Omental fat pad (tissue), 4 donors: Measurements from ENCODE around the gene MTX3. TPM values are rescaled to one million over a fixed set of nuclear protein-coding genes. Genes with fewer than 3 reads are reported as not detected.

Experiments used
- ATAC-seq: fragments of 150-250 bp; one replicate; pipeline ENCODE4 v1.9.1; 2016; ENCODE audit warnings: mild to moderate bottlenecking, moderate library complexity; ENCODE audit not compliant: low FRiP score
- DNase-seq: peaks from one replicate; pipeline ENCODE4 v3.0.0-alpha.2; 2019; ENCODE audit warnings: low spot score
- total RNA-seq, 4 donors: library from RNA; depleted of rRNA; stranded (reverse); fragments of >200 nt; gene quantifications; one replicate each; pipeline ENCODE4 v1.1.0, GENCODE V29; 2016
- TF ChIP-seq, protein P1 (sequence below), 3 donors: fragments of 450-650 bp; IDR thresholded peaks; one replicate each; pipeline ENCODE4 v1.5.1; 2016 to 2017; ENCODE audit warnings: antibody characterized with exemption in 3 of 3, mild to moderate bottlenecking in 3 of 3, moderate library complexity in 2 of 3

Gene MTX3
- total RNA-seq, 4 donors from 2014 or later = 7.7 to 16.6 (median 9.0) TPM

- DNase-seq = no peak
- TF ChIP-seq, protein P1, sequence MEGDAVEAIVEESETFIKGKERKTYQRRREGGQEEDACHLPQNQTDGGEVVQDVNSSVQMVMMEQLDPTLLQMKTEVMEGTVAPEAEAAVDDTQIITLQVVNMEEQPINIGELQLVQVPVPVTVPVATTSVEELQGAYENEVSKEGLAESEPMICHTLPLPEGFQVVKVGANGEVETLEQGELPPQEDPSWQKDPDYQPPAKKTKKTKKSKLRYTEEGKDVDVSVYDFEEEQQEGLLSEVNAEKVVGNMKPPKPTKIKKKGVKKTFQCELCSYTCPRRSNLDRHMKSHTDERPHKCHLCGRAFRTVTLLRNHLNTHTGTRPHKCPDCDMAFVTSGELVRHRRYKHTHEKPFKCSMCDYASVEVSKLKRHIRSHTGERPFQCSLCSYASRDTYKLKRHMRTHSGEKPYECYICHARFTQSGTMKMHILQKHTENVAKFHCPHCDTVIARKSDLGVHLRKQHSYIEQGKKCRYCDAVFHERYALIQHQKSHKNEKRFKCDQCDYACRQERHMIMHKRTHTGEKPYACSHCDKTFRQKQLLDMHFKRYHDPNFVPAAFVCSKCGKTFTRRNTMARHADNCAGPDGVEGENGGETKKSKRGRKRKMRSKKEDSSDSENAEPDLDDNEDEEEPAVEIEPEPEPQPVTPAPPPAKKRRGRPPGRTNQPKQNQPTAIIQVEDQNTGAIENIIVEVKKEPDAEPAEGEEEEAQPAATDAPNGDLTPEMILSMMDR (IDR thresholded peaks at IDR 0.05) = no peak
- ATAC-seq = no peak
Observed at GRCh38 chr5:79983618-79984017, 7.4 kb downstream of the MTX3 start.

DNA sequence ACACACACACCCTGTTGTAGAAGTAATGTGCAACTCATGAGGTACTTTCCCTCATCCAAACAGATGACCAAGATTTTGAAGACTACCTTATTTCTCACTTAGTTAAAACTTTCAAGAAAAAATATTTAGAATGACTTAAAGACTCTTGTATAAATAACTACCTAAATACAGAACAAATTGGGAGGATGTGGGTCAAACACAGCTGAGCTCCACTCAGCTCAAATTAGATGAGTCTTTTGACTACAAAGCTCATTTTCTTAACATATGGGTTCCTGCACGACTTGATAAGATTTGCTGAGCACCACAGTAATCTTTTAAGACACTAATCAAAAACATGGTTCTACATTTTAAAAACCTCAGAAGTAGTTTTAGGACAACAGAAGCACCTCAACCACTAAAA lies 8.9 kb downstream of the MTX3 start:
- TF ChIP-seq, protein P1 (IDR thresholded peaks at IDR 0.05) = no peak
- DNase-seq (no peak), ATAC-seq (no peak)

DNA sequence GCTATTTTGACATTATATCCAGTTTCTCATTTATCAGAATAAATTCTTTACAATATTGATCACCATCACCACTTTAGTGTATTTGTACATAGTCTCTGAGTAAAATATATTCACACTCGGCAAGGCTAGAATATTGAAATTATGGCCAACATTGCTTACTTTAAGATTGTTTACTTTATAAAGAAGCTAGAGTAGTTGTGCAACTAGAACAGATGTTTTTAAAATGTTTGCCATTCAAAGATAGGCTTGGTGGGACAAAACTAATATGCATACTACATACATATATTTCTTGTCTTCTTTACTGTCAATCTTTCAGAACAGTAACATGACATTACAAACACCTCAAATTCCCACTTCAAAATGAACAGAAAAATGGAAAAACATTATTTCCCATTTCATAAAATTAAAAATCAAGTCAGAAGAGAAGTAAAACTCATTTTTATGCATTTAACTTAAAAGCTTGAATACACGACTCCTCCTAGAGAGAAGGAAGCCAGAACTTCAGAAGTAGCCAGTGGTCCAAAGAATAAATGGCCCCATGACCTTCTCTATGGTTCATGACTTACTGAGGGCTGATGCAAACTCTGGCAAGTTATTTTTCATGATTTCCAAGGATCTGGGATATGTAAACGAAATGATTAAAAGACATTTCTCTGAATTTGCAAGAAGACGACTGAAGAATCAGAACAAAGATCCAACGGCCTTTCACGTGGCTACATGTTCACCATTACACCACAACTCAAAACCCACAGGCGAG lies 14.1 kb downstream of the MTX3 start:
- ATAC-seq (no peak), DNase-seq (no peak)
- TF ChIP-seq, protein P1 (IDR thresholded peaks at IDR 0.05) = no peak

DNA sequence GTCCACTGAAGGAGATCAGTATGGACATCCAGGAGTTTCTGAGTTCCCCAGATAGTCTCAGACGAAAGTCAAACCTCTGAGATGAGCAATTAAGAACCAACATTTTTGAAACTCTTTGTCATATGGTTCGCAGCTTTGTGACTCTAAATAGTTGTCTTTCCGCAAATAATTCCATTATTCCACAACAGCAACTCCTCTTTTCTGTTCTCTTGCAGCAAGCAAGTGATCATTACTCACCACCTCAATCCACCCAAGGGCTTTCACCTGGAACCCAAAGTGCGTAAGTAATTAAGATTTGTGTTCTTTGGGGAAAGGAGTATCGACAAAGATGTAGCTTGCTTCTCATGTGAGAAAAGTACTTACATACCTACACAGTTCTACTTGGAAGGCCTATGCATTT lies 15.6 kb downstream of the MTX3 start:
- no peak for DNase-seq
- no peak for ATAC-seq
- TF ChIP-seq, protein P1 (IDR thresholded peaks at IDR 0.05) = no peak

- ATAC-seq (no peak), DNase-seq (no peak)
- TF ChIP-seq, protein P1 (IDR thresholded peaks at IDR 0.05) = no peak
Observed at GRCh38 chr5:79974886-79975285, 16.2 kb downstream of the MTX3 start.

DNA sequence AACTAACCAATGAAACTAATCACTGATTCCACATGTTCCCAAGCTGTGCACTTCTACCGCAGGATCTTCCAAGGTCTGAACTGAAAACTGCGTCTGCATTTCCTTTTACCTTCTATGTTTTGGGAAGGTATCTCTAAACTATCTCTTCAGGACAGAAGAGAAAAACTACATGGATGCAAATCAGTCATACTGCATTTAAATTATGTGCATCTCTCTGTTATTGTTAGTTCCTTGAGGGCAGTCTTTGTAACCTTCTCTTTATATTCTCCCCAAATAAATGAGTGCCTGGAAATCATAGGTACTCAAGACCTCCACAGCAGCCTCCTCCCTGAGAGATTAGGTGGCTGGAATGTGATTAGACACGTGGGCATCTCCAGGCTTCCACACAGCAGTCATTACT lies 17.1 kb downstream of the MTX3 start:
- TF ChIP-seq, protein P1 (IDR thresholded peaks at IDR 0.05) = no peak
- ATAC-seq (no peak), DNase-seq (no peak)

DNA sequence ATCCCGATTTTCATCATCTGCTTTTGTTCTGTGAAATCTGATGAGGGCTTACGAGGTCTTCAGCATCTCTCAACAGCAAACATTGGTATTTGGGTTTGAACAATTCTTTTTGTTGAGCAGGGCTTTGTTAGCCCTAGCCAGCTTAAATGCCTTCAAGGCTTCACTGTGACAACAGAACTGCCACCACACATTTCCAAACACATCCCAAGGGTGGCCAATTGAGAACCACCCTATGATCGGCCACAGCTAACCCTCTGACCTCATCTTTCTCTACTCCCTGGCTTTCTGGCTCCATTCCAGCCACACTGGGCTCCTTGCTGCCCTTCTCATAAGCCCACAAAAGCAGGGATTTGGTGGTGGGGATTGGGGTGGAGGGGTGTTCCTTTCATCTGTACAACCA lies 17.6 kb downstream of the MTX3 start:
- no peak for ATAC-seq
- no peak for DNase-seq
- TF ChIP-seq, protein P1 (IDR thresholded peaks at IDR 0.05) = no peak
